Cortex of kidney (tissue), 1 donor: Measurements from ENCODE around the gene SHOX.
"Not testable (repeated sequence)": the region's sequence is repeated elsewhere in the genome, so short reads cannot be mapped to it uniquely, and the experiment has no call there.

Experiments
- DNase-seq: peaks from one replicate; lab custom pipeline; 2025; lab: John Stamatoyannopoulos, UW

SHOX gene

DNA sequence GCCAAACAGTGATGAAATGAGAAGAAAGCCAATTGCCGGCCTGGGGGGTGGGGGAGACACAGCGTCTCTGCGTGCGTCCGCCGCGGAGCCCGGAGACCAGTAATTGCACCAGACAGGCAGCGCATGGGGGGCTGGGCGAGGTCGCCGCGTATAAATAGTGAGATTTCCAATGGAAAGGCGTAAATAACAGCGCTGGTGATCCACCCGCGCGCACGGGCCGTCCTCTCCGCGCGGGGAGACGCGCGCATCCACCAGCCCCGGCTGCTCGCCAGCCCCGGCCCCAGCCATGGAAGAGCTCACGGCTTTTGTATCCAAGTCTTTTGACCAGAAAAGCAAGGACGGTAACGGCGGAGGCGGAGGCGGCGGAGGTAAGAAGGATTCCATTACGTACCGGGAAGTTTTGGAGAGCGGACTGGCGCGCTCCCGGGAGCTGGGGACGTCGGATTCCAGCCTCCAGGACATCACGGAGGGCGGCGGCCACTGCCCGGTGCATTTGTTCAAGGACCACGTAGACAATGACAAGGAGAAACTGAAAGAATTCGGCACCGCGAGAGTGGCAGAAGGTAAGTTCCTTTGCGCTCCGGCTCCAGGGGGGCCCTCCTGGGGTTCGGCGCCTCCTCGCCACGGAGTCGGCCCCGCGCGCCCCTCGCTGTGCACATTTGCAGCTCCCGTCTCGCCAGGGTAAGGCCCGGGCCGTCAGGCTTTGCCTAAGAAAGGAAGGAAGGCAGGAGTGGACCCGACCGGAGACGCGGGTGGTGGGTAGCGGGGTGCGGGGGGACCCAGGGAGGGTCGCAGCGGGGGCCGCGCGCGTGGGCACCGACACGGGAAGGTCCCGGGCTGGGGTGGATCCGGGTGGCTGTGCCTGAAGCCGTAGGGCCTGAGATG is at the start of gene SHOX:
Gene SHOX, plus strand, starts transcription at position 180 of the 885 bp plus-strand sequence. Its CDS starts 107 bp downstream, at position 287.
- no peak for DNase-seq

DNA sequence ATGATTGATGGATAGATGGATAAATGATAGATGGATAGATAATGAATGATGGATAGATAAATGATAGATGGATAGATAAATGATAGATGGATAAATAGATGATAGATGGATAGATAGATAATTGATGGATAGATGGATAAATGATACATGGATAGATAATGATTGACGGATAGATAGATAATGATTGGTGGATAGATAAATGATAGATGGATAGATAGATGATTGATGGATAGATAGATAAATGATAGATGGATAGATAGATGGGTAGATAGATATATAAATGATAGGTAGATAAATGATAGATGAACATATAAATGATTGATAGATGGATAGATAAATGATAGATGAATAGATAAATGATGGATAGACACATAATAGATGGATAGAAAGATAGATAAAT is 49.5 kb upstream of the SHOX start:
- DNase-seq = no peak

- no peak for DNase-seq
These were observed 48.8 kb upstream of the SHOX start for GRCh38 chrX:581720-582298.

GRCh38 chrX:584572-584971 is 46.0 kb upstream of the SHOX start:
- no peak for DNase-seq

GRCh38 chrX:585115-585808 is 45.3 kb upstream of the SHOX start:
- no peak for DNase-seq

DNA sequence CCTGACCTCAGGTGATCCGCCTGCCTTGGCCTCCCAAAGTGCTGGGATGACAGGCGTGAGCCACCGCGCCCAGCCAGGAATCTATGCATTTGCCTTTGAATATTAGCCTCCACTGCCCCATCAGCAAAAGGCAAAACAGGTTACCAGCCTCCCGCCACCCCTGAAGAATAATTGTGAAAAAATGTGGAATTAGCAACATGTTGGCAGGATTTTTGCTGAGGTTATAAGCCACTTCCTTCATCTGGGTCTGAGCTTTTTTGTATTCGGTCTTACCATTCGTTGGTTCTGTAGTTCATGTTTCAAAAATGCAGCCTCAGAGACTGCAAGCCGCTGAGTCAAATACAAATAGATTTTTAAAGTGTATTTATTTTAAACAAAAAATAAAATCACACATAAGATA is 44.2 kb upstream of the SHOX start:
- no peak for DNase-seq

DNA sequence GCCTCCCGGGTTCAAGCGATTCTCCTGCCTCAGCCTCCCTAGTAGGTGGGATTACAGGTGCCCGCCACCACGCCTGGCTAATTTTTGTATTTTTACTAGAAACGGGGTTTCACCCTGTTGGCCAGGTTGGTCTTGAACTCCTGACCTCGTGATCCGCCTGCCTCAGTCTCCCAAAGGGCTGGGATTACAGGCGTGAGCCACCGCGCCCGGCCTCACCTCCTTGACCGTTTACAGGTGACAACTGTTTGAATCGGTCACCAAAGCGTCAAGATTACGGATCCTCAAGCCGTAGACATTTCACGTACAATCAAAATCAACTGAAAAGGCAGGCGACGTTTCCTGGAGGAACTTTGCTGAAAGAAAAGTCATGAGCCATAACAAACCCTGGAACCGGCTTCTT is 41.3 kb upstream of the SHOX start:
- DNase-seq = not testable (repeated sequence)

- no peak for DNase-seq
These were observed 39.7 kb upstream of the SHOX start for GRCh38 chrX:590693-591404.

DNA sequence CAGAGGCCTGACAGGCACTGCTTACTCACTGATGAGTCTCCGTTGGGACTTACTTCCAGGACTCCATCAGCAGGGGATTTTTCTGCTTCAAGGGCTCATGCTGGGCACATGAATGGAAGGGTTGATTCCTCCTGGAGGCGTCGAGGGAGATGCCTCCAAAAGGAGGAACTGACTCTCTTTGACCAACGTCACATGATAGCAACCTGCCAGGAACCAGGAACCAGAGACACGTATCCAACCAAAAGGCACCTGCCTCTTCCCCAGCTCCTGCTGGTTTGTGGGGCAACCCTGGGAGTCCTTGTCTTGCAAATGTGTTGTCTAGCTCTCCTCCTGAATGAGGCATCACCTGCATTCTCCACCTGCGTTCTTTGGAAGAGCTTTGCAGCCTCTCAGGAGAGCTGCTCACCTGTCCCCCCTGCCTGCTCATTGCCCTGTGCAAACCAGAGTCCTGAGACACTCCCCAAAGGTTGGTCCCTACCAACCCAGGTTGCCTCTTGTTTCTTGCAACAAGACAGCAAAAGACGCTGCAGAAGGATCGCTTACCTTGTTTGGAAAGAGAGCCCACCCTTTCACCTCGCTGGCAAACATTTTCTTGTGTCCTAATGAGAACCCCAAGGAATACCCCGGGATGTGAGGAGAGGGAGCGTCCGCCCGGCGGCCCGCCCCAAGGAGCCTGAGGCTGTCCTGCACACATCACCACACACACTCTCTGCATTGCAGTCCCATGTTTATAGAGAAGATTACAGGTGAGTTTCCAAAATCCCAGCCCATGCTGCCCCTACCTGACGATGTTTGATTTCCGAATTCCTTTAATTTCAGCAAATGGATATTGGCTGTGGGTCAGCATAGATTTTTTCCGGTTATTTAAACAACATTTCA is 30.5 kb upstream of the SHOX start:
- no peak for DNase-seq

GRCh38 chrX:603029-603428 is 27.6 kb upstream of the SHOX start:
- not testable (repeated sequence) for DNase-seq

DNA sequence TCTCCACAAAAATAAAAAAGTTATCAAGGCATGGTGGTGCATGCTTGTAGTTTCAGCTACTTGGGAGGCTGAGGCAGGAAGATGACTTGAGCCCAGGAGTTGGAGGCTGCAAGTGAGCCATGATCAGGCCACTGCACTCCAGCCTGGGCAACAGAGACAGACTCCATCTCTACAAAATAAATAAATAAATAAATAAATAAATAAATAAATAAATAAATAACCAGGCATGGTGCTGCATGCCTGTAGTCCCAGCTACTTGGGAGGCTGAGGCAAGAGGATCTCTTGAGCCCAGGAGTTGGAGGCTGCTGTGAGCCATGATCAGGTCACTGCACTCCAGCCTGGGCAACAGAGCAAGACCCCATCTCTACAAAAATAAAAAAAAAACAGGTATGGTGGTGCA is 26.0 kb upstream of the SHOX start:
- DNase-seq = not testable (repeated sequence)

- DNase-seq = not testable (repeated sequence)
These were observed 22.5 kb upstream of the SHOX start for GRCh38 chrX:608088-608487.

DNA sequence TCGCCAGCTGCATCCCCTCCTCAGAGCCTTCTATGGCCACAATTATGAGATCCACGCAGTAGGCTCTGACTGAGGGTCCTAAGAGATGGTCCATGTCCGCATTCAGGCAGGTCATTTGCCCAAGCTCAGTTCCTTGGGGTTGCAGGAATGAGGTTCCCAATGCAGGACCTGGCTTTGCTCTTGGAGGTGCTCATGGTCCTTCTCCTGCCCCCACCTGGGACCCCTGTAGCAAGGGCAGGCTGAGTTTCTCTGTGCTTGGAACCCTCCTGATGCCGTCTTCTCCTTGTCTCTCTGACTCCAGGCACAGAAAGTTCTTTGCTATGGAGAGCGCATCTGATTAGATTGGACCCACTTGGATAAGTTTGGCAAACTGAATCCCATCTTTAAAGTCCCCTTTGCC is 16.5 kb upstream of the SHOX start:
- DNase-seq = no peak

DNA sequence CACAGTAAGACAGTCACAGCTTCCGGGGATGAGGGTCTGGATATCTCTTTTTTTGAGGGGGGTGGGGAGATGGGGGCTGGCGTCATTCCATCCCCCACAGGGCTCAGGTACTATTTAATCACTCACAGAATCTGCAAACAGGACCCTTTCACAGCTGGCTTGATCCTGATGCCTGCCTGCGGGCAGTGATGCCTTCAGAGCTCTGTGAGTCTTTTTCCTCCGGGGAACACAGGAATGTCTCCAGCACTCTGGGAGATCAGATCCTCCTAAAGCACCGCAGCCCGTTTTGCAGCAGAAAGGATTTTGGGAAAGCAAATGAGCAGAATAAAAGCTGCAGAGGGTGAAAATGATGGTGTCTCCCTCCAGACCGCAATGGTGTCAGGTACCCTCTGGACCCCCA is 13.2 kb upstream of the SHOX start:
- no peak for DNase-seq

DNA sequence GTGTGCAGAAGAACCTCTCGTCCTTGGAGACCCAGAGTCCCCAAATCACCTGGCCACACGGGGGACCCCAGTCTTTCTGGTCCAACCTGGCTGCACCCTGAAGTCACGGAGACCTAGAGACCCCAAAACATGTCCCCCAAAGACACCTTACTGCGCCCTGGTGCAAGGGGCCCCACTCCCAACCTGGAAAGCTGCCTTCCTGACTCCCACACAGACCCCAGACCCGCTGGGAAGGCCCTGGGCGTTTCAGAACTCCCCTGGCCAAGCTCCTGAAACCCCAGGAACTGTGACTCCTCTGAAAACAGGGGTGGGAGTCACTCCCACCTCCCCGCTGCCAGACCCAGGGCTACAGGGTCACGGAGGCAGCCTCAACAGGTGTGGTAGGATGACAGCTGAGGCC is 12.7 kb upstream of the SHOX start:
- DNase-seq = no peak

- DNase-seq = not testable (repeated sequence)
These were observed 12.3 kb upstream of the SHOX start for GRCh38 chrX:618304-618703.

- DNase-seq = no peak
These were observed 11.7 kb upstream of the SHOX start for GRCh38 chrX:618761-619450.

DNA sequence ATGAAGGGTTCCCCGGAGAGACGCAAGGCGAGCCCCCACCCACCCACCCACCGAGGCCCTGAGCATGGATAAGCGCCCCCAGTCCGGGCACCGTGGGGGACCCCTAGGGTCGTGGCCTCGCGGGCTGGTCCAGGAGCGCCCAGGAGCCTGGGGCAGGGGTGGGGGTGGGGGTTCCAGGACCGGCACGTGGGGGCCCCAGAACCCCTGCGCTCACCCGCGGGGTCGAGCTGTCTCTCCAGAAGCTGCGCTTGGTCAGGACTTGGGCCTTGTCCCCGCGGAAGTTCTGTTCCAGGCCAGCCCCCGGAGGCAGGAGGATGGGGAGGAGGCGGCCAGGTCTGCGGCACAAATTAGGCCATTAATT is 11.2 kb upstream of the SHOX start:
- no peak for DNase-seq

GRCh38 chrX:619812-620531 is 10.6 kb upstream of the SHOX start:
- no peak for DNase-seq
